OCI-LY7 (cell line): ENCODE data around the gene CLEC12A. TPM values are rescaled to one million over a fixed set of nuclear protein-coding genes. Genes with fewer than 3 reads are reported as not detected.

Source experiments
- total RNA-seq, 2 experiments: library from RNA; depleted of rRNA in 1 of 2; stranded (reverse); fragments of >200 nt in 1 of 2; shearing (Covaris generic) in 1 of 2; gene quantifications; 2 replicates each; pipeline ENCODE4 v1.2.3, GENCODE V29; 2014 to 2022

The CLEC12A gene
- total RNA-seq, 2 experiments from 2014 or later, result not detected

Other genes with a start within 250 kb of the CLEC12A start
- gene CLECL1, start 238.3 kb upstream of the CLEC12A start, total RNA-seq (2014; rRNA removed; shearing (Covaris generic)), result 68.4 and 73.3 TPM in 2 replicates
- 106 and 114 TPM in 2 replicates for gene CLECL1, start 238.3 kb upstream of the CLEC12A start, total RNA-seq (2022)
- gene CD69, start 210.5 kb upstream of the CLEC12A start, total RNA-seq (2014; rRNA removed; shearing (Covaris generic)), result 12.3 and 13.7 TPM in 2 replicates
- 9.7 and 10.3 TPM in 2 replicates for gene CD69, start 210.5 kb upstream of the CLEC12A start, total RNA-seq (2022)
- not detected in 2 replicates for gene KLRF1, start 143.9 kb upstream of the CLEC12A start, total RNA-seq (2014; rRNA removed; shearing (Covaris generic))
- gene KLRF1, start 143.9 kb upstream of the CLEC12A start, total RNA-seq (2022), result 0.46 TPM in 1 of 2 replicates, not detected in the other
- 2.3 and 3.1 TPM in 2 replicates for gene CLEC2B, start 102.1 kb upstream of the CLEC12A start, total RNA-seq (2014; rRNA removed; shearing (Covaris generic))
- 1.8 and 2.2 TPM in 2 replicates for gene CLEC2B, start 102.1 kb upstream of the CLEC12A start, total RNA-seq (2022)
- gene KLRF2, start 89.9 kb upstream of the CLEC12A start, total RNA-seq (2014; rRNA removed; shearing (Covaris generic)), result not detected in 2 replicates
- gene KLRF2, start 89.9 kb upstream of the CLEC12A start, total RNA-seq (2022), result not detected in 2 replicates
- gene CLEC2A, start 39.0 kb upstream of the CLEC12A start, total RNA-seq (2014; rRNA removed; shearing (Covaris generic)), result not detected in 2 replicates
- gene CLEC2A, start 39.0 kb upstream of the CLEC12A start, total RNA-seq (2022), result not detected in 2 replicates
- gene CLEC1B, start 27.7 kb downstream of the CLEC12A start, total RNA-seq (2014; rRNA removed; shearing (Covaris generic)), result not detected in 2 replicates
- gene CLEC1B, start 27.7 kb downstream of the CLEC12A start, total RNA-seq (2022), result not detected in 2 replicates
- not detected in 2 replicates for gene CLEC12B, start 39.2 kb downstream of the CLEC12A start, total RNA-seq (2014; rRNA removed; shearing (Covaris generic))
- gene CLEC12B, start 39.2 kb downstream of the CLEC12A start, total RNA-seq (2022), result not detected in 2 replicates
- not detected in 2 replicates for gene CLEC9A, start 59.3 kb downstream of the CLEC12A start, total RNA-seq (2014; rRNA removed; shearing (Covaris generic))
- not detected in 2 replicates for gene CLEC9A, start 59.3 kb downstream of the CLEC12A start, total RNA-seq (2022)
- gene CLEC1A, start 127.6 kb downstream of the CLEC12A start, total RNA-seq (2014; rRNA removed; shearing (Covaris generic)), result not detected in 2 replicates
- gene CLEC1A, start 127.6 kb downstream of the CLEC12A start, total RNA-seq (2022), result not detected in 2 replicates
- gene CLEC7A, start 158.8 kb downstream of the CLEC12A start, total RNA-seq (2014; rRNA removed; shearing (Covaris generic)), result not detected in 2 replicates
- not detected in 2 replicates for gene CLEC7A, start 158.8 kb downstream of the CLEC12A start, total RNA-seq (2022)
- gene OLR1, start 200.7 kb downstream of the CLEC12A start, total RNA-seq (2014; rRNA removed; shearing (Covaris generic)), result not detected in 2 replicates
- not detected in 2 replicates for gene OLR1, start 200.7 kb downstream of the CLEC12A start, total RNA-seq (2022)
- gene TMEM52B, start 207.6 kb downstream of the CLEC12A start, total RNA-seq (2014; rRNA removed; shearing (Covaris generic)), result not detected in 2 replicates
- gene TMEM52B, start 207.6 kb downstream of the CLEC12A start, total RNA-seq (2022), result 0.21 and 0.22 TPM in 2 replicates
- gene GABARAPL1, start 241.5 kb downstream of the CLEC12A start, total RNA-seq (2014; rRNA removed; shearing (Covaris generic)), result 34.2 and 40.7 TPM in 2 replicates
- 52.4 and 65.2 TPM in 2 replicates for gene GABARAPL1, start 241.5 kb downstream of the CLEC12A start, total RNA-seq (2022)